Neural progenitor cell (in vitro differentiated cells): ENCODE data around the gene SNX30. TPM values are rescaled to one million over a fixed set of nuclear protein-coding genes. Genes with fewer than 3 reads are reported as not detected.

Source experiments
- DNase-seq: peaks from one replicate; pipeline ENCODE4 v3.0.0-alpha.2; 2016; ENCODE audit warnings: low spot score
- H2AFZ ChIP-seq: fragments of 200-600 bp; sonication (generic); replicated peaks from 2 replicates; pipeline ENCODE4 v1.6.1; 2016; ENCODE audit warnings: antibody characterized with exemption
- H3F3A ChIP-seq: fragments of 200-600 bp; sonication (generic); 2 replicates; pipeline ENCODE4 v1.6.1; 2016; ENCODE audit warnings: antibody characterized with exemption, low read depth
- H3K27ac ChIP-seq: fragments of 200-600 bp; sonication (generic); 2 replicates; pipeline ENCODE4 v1.5.1; 2016; ENCODE audit warnings: mild to moderate bottlenecking
- H3K27me3 ChIP-seq: fragments of 200-600 bp; sonication (generic); 2 replicates; pipeline ENCODE4 v1.6.1; 2016; ENCODE audit warnings: mild to moderate bottlenecking, moderate library complexity
- H3K36me3 ChIP-seq: fragments of 200-600 bp; sonication (generic); 2 replicates; pipeline ENCODE4 v1.5.1; 2016
- H3K4me1 ChIP-seq: fragments of 200-600 bp; sonication (generic); 2 replicates; pipeline ENCODE4 v1.6.1; 2016; ENCODE audit warnings: mixed run types
- H3K4me2 ChIP-seq: fragments of 200-600 bp; sonication (generic); 2 replicates; pipeline ENCODE4 v1.6.1; 2016
- H3K4me3 ChIP-seq: fragments of 200-600 bp; sonication (generic); 2 replicates; pipeline ENCODE4 v1.5.1; 2016
- H3K79me2 ChIP-seq: fragments of 200-600 bp; sonication (generic); 2 replicates; pipeline ENCODE4 v1.6.1; 2016; ENCODE audit warnings: low read depth
- H3K9ac ChIP-seq: fragments of 200-600 bp; sonication (generic); 2 replicates; pipeline ENCODE4 v1.6.1; 2016
- H3K9me3 ChIP-seq: fragments of 200-600 bp; sonication (generic); 2 replicates; pipeline ENCODE4 v1.5.1; 2016; ENCODE audit warnings: low read depth
- H4K20me1 ChIP-seq: fragments of 200-600 bp; sonication (generic); 2 replicates; pipeline ENCODE4 v1.6.1; 2016; ENCODE audit warnings: low read depth
- H3K27ac Mint-ChIP-seq: 3 replicates; pipeline ENCODE4 v1.8.0; 2021; ENCODE audit warnings: mixed read lengths
- H3K27me3 Mint-ChIP-seq: 2 replicates; pipeline ENCODE4 v1.8.0; 2022; ENCODE audit warnings: low read depth, mild to moderate bottlenecking, inconsistent platforms, moderate library complexity, mixed read lengths; ENCODE audit not compliant: insufficient read depth
- H3K36me3 Mint-ChIP-seq: 3 replicates; pipeline ENCODE4 v1.8.0; 2021; ENCODE audit warnings: mixed read lengths
- H3K4me1 Mint-ChIP-seq: 3 replicates; pipeline ENCODE4 v1.8.0; 2021; ENCODE audit warnings: mixed read lengths
- H3K4me3 Mint-ChIP-seq: 3 replicates; pipeline ENCODE4 v1.8.0; 2021; ENCODE audit warnings: mild to moderate bottlenecking, moderate library complexity, mixed read lengths
- H3K9me3 Mint-ChIP-seq: 3 replicates; pipeline ENCODE4 v1.8.0; 2020; ENCODE audit warnings: mixed read lengths
- CTCF ChIP-seq: fragments of 200-600 bp; sonication (generic); IDR thresholded peaks from 2 replicates; pipeline ENCODE4 v1.5.1; 2017; ENCODE audit warnings: antibody characterized with exemption, mild to moderate bottlenecking
- EZH2 ChIP-seq: fragments of 200-600 bp; sonication (generic); IDR thresholded peaks from 2 replicates; pipeline ENCODE4 v1.6.1; 2017; ENCODE audit warnings: antibody characterized with exemption, mild to moderate bottlenecking, moderate library complexity
- EZH2phosphoT487 ChIP-seq: fragments of 200-600 bp; sonication (generic); IDR thresholded peaks from 2 replicates; pipeline ENCODE4 v1.6.1; 2017; ENCODE audit warnings: antibody characterized with exemption
- total RNA-seq: library from RNA; depleted of rRNA; stranded (reverse); fragments of >200 nt; gene quantifications from 2 replicates; pipeline ENCODE4 v1.2.3, GENCODE V29; 2015; ENCODE audit warnings: low replicate concordance

SNX30 gene
- total RNA-seq, 1 donor from 2014 or later: 19.9 TPM

- no peak overlapping the region for H3K4me3 Mint-ChIP-seq
These were observed 118.5 kb downstream of the SNX30 start for GRCh38 chr9:112869041-112869529.

GRCh38 chr9:112869917-112870316 lies 119.4 kb downstream of the SNX30 start:
- Histone ChIP-seq H3K36me3 (no peaks in the 10 kb centered on the region), H2AFZ (no peak overlapping the region), H3K9me3 (no peaks in the 10 kb centered on the region), H4K20me1 (no peaks in the 10 kb centered on the region), H3K27ac (no peak overlapping the region), H3K79me2 (no peaks in the 10 kb centered on the region), H3K4me2 (no peak overlapping the region), H3K4me1 (peaks cover 15% of the 10 kb centered on the region), H3F3A (no peaks in the 10 kb centered on the region), H3K27me3 (no peaks in the 10 kb centered on the region), H3K4me3 (no peak overlapping the region), H3K9ac (no peak overlapping the region)
- H3K27me3 Mint-ChIP-seq: no peaks in the 10 kb centered on the region
- peaks cover 25% of the 10 kb centered on the region for H3K36me3 Mint-ChIP-seq
- no peak overlapping the region for H3K4me3 Mint-ChIP-seq
- peaks cover 28% of the 10 kb centered on the region for H3K4me1 Mint-ChIP-seq
- no peak for TF ChIP-seq EZH2phosphoT487
- no peak for TF ChIP-seq CTCF
- TF ChIP-seq EZH2: no peak
- peaks cover 5% of the 10 kb centered on the region for H3K9me3 Mint-ChIP-seq
- no peak overlapping the region for H3K27ac Mint-ChIP-seq
- no peak for DNase-seq

More at GRCh38 chr9:112869041-112869529, 118.5 kb downstream of the SNX30 start:
- H3K36me3 ChIP-seq: no peaks in the 10 kb centered on the region
- peaks cover 15% of the 10 kb centered on the region for H3K4me1 ChIP-seq
- peaks cover 5% of the 10 kb centered on the region for H3K9me3 Mint-ChIP-seq
- H3K9ac ChIP-seq: no peak overlapping the region
- peak overlapping the region; percentile 18 for H3K27ac Mint-ChIP-seq
- no peak overlapping the region for H3K27ac ChIP-seq
- TF ChIP-seq EZH2 (no peak), EZH2phosphoT487 (no peak), CTCF (no peak)
- no peak for DNase-seq
- H3K9me3 ChIP-seq: no peaks in the 10 kb centered on the region
- H3K36me3 Mint-ChIP-seq: peaks cover 25% of the 10 kb centered on the region
- no peaks in the 10 kb centered on the region for H3F3A ChIP-seq
- no peak overlapping the region for H3K4me3 ChIP-seq
- H3K4me1 Mint-ChIP-seq: peaks cover 28% of the 10 kb centered on the region
- H2AFZ ChIP-seq: no peak overlapping the region
- H3K79me2 ChIP-seq: no peaks in the 10 kb centered on the region
- no peaks in the 10 kb centered on the region for H3K27me3 Mint-ChIP-seq
- H3K27me3 ChIP-seq: no peaks in the 10 kb centered on the region
- no peak overlapping the region for H3K4me2 ChIP-seq
- H4K20me1 ChIP-seq: no peaks in the 10 kb centered on the region

GRCh38 chr9:112870556-112870955 lies 120.0 kb downstream of the SNX30 start:
- Histone ChIP-seq H2AFZ (no peak overlapping the region), H3K4me2 (no peak overlapping the region), H4K20me1 (no peaks in the 10 kb centered on the region), H3K4me3 (no peak overlapping the region), H3K27ac (no peak overlapping the region), H3F3A (no peaks in the 10 kb centered on the region), H3K9ac (no peak overlapping the region), H3K36me3 (no peaks in the 10 kb centered on the region), H3K4me1 (peaks cover 15% of the 10 kb centered on the region), H3K27me3 (no peaks in the 10 kb centered on the region), H3K9me3 (no peaks in the 10 kb centered on the region), H3K79me2 (no peaks in the 10 kb centered on the region)
- Mint-ChIP-seq H3K27me3 (no peaks in the 10 kb centered on the region), H3K9me3 (peaks cover 5% of the 10 kb centered on the region), H3K4me1 (peaks cover 28% of the 10 kb centered on the region), H3K4me3 (no peak overlapping the region), H3K36me3 (peaks cover 22% of the 10 kb centered on the region), H3K27ac (no peak overlapping the region)
- TF ChIP-seq EZH2phosphoT487 (no peak), CTCF (no peak), EZH2 (no peak)
- no peak for DNase-seq
